Mucosa of descending colon (tissue), 3 donors: ENCODE results near the gene IRF6. TPM values are rescaled to one million over a fixed set of nuclear protein-coding genes. Genes with fewer than 3 reads are reported as not detected.

ENCODE experiments used
- ATAC-seq: fragments of 200-7000 bp; cut with Tn5 transposase; one replicate; pipeline ENCODE4 v1.9.1; 2020; ENCODE audit warnings: mild to moderate bottlenecking, moderate library complexity
- DNase-seq, 3 donors: peaks; one replicate each; pipeline ENCODE4 v3.0.0-alpha.2; 2020
- H3K36me3 ChIP-seq: fragments of 200-600 bp; one replicate; pipeline ENCODE4 v1.8.0; 2021; ENCODE audit warnings: low read depth, mild to moderate bottlenecking
- H3K4me1 ChIP-seq: fragments of 200-600 bp; one replicate; pipeline ENCODE4 v1.8.0; 2021; ENCODE audit warnings: low read depth, mild to moderate bottlenecking
- H3K4me3 ChIP-seq: fragments of 200-600 bp; one replicate; pipeline ENCODE4 v1.8.0; 2021; ENCODE audit warnings: mild to moderate bottlenecking
- H3K9me3 ChIP-seq: fragments of 200-600 bp; one replicate; pipeline ENCODE4 v1.8.0; 2021; ENCODE audit warnings: mild to moderate bottlenecking
- intact Hi-C, 2 donors: fragments of 100-400 bp; cut with DNase I in 1 of 2; cut with micrococcal nuclease in 1 of 2; formaldehyde crosslinking; loops; one replicate each; pipeline versions ENCODE4 v1.11.0 to v1.11.1; 2022; cut with DNase I, micrococcal nuclease
- total RNA-seq, 3 donors: library from RNA; stranded (reverse); fragmentation: NEBNext Ultra II Directional in 2 of 3; extraction: Animal tissue kit (Norgen Biotek cat#: 25700) in 2 of 3; gene quantifications; one replicate each; pipeline versions ENCODE4 v1.2.1 to v1.2.4, GENCODE V29; 2021 to 2023
- TF ChIP-seq, protein P1 (sequence below): fragments of 200-600 bp; IDR thresholded peaks from one replicate; pipeline ENCODE4 v1.8.0; 2022; ENCODE audit warnings: antibody characterized with exemption, mild to moderate bottlenecking
- donor health status: DM: no; HTN: no; CAD: no; lungs with moderate emphysema.
- donor health status: DM: no; HTN: no; CAD: no.
- donor health status: DM: no; HTN: yes; CAD: no.

Gene IRF6
- total RNA-seq, 3 donors from 2014 or later, result 42.9 to 115 (median 96.9) TPM

DNA sequence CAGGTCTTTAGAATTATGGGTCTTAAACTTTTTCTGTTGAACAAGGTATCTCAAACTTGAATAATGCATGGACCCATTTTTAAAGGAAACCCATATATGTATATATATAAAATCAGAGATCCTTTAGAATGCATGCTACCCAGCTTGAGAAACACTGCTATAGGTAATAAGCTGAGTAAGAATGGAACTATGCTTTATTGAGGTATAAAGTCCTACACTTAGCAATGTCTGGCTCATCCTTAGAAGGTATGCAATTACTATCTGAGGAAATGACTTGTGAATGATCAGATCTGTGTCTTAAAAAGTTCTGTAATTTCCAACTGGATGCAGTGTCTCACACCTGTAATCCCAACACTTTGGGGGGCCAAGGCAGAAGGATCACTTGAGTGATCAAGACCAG lies 38.8 kb downstream of the IRF6 start:
- intact Hi-C loops, result no loop called here
- H3K9me3 ChIP-seq, result no peaks in the 10 kb centered on the region
- TF ChIP-seq, protein P1, sequence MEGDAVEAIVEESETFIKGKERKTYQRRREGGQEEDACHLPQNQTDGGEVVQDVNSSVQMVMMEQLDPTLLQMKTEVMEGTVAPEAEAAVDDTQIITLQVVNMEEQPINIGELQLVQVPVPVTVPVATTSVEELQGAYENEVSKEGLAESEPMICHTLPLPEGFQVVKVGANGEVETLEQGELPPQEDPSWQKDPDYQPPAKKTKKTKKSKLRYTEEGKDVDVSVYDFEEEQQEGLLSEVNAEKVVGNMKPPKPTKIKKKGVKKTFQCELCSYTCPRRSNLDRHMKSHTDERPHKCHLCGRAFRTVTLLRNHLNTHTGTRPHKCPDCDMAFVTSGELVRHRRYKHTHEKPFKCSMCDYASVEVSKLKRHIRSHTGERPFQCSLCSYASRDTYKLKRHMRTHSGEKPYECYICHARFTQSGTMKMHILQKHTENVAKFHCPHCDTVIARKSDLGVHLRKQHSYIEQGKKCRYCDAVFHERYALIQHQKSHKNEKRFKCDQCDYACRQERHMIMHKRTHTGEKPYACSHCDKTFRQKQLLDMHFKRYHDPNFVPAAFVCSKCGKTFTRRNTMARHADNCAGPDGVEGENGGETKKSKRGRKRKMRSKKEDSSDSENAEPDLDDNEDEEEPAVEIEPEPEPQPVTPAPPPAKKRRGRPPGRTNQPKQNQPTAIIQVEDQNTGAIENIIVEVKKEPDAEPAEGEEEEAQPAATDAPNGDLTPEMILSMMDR, result no peak
- DNase-seq (no peak), ATAC-seq (no peak)
- H3K36me3 ChIP-seq, result no peaks in the 10 kb centered on the region
- H3K4me3 ChIP-seq, result no peak overlapping the region
- H3K4me1 ChIP-seq, result no peaks in the 10 kb centered on the region

DNA sequence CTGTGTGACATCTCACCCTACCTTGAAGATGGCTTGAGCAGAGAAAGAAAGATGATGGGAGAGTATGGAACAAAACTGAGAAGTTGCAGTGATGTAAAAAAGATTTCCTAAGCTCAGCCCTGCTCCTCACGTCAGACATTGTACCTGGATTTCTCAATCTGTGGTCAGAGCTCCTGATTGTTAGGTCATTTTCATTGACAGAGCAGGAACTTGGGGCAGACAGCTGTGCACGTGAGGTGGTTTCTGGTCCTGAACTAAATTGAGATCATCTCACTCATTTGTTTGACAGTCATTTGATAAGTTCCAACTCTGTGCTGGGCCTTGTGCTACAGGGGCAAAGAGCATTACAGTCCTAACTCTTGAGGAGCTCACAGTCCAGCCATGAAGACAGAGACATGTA lies 39.9 kb downstream of the IRF6 start:
- TF ChIP-seq, protein P1, result no peak
- DNase-seq, result no peak
- Histone ChIP-seq H3K4me1 (no peaks in the 10 kb centered on the region), H3K9me3 (no peaks in the 10 kb centered on the region), H3K4me3 (no peak overlapping the region), H3K36me3 (no peaks in the 10 kb centered on the region)
- intact Hi-C loops, result no loop called here
- ATAC-seq, result no peak

- TF ChIP-seq, protein P1, result no peak
- DNase-seq (no peak), ATAC-seq (no peak)
- H3K36me3 ChIP-seq, result no peaks in the 10 kb centered on the region
- H3K9me3 ChIP-seq, result no peaks in the 10 kb centered on the region
- no peaks in the 10 kb centered on the region for H3K4me1 ChIP-seq
- intact Hi-C loops, result no loop called here
- no peak overlapping the region for H3K4me3 ChIP-seq
These were observed 44.8 kb downstream of the IRF6 start for GRCh38 chr1:209761011-209761635.

GRCh38 chr1:209759829-209760359 lies 46.0 kb downstream of the IRF6 start:
- DNase-seq, result no peak
- intact Hi-C loops, result no loop called here
- Histone ChIP-seq H3K9me3 (no peaks in the 10 kb centered on the region), H3K4me1 (no peaks in the 10 kb centered on the region), H3K4me3 (no peak overlapping the region), H3K36me3 (no peaks in the 10 kb centered on the region)
- no peak for ATAC-seq
- TF ChIP-seq, protein P1, result no peak

- Histone ChIP-seq H3K4me1 (no peaks in the 10 kb centered on the region), H3K4me3 (no peak overlapping the region)
- intact Hi-C loops, result no loop called here
These were observed 47.5 kb downstream of the IRF6 start for GRCh38 chr1:209758400-209758799.

More at GRCh38 chr1:209758400-209758799, 47.5 kb downstream of the IRF6 start:
- no peaks in the 10 kb centered on the region for H3K9me3 ChIP-seq
- no peaks in the 10 kb centered on the region for H3K36me3 ChIP-seq
- ATAC-seq (no peak), DNase-seq (no peak)
- TF ChIP-seq, protein P1, result no peak
